Heart left ventricle (tissue), 16 donors: Measurements from ENCODE around the gene DLG1. TPM values are rescaled to one million over a fixed set of nuclear protein-coding genes. Genes with fewer than 3 reads are reported as not detected.

Experiments used
- ATAC-seq, 4 donors: fragments of 200-7000 bp; cut with Tn5 transposase; one replicate each; pipeline ENCODE4 v1.9.1; 2020 to 2022; ENCODE audit warnings: moderate library complexity in 4 of 4, mild to moderate bottlenecking in 3 of 4, moderate number of reproducible peaks in 1 of 4
- DNase-seq, 5 donors: peaks; one replicate each; pipeline ENCODE4 v3.0.0-alpha.2; 2020
- H3K27ac ChIP-seq, 12 donors: fragments of 200-600 bp; sonication (generic) in 4 of 12; one replicate each; pipeline versions ENCODE4 v1.5.0 to v1.8.0; 2016 to 2022; ENCODE audit warnings: mild to moderate bottlenecking in 2 of 12
- H3K27me3 ChIP-seq, 9 donors: fragments of 200-600 bp; sonication (generic) in 2 of 9; one replicate each; pipeline versions ENCODE4 v1.5.1 to v1.8.0; 2016 to 2022; ENCODE audit warnings: mild to moderate bottlenecking in 3 of 9
- H3K36me3 ChIP-seq, 9 donors: fragments of 200-600 bp; sonication (generic) in 2 of 9; one replicate each; pipeline versions ENCODE4 v1.5.0 to v1.8.0; 2018 to 2022; ENCODE audit warnings: mild to moderate bottlenecking in 2 of 9
- H3K4me1 ChIP-seq, 12 donors: fragments of 200-600 bp; sonication (generic) in 4 of 12; one replicate each; pipeline versions ENCODE4 v1.5.0 to v1.8.0; 2016 to 2022; ENCODE audit warnings: mild to moderate bottlenecking in 3 of 12
- H3K4me3 ChIP-seq, 12 donors: fragments of 200-600 bp; sonication (generic) in 4 of 12; one replicate each; pipeline versions ENCODE4 v1.5.0 to v1.8.0; 2017 to 2022; ENCODE audit warnings: mild to moderate bottlenecking in 9 of 12, moderate library complexity in 4 of 12
- H3K9me3 ChIP-seq, 12 donors: fragments of 200-600 bp; sonication (generic) in 4 of 12; one replicate each; pipeline versions ENCODE4 v1.5.0 to v1.8.0; 2016 to 2022; ENCODE audit warnings: mild to moderate bottlenecking in 1 of 12
- POLR2A ChIP-seq, 2 donors: fragments of 450-650 bp; IDR thresholded peaks; one replicate each; pipeline ENCODE4 v1.6.1; 2017; ENCODE audit warnings: antibody characterized with exemption in 2 of 2, mild to moderate bottlenecking in 2 of 2, moderate library complexity in 2 of 2
- WGBS, 4 donors: extraction: QIAGEN DNeasy Blood & Tissue Kit in 2 of 4; methylation state at CpG; one replicate each; pipeline versions ENCODE4 v1.1.5 to v1.1.7; 2013 to 2018; 5-methylcytosine and 5-hydroxymethylcytosine counted together
- intact Hi-C, 10 donors: fragments of 100-400 bp; cut with DNase I; formaldehyde crosslinking; loops; one replicate each; pipeline versions ENCODE4 v1.11.1 to v1.14.2; 2022
- polyA plus RNA-seq, 2 donors: library from polyadenylated mRNA; stranded (reverse); fragments of 200-250 nt; gene quantifications; one replicate each; pipeline ENCODE4 v1.2.3, GENCODE V29; 2013
- total RNA-seq, 9 donors: library from RNA; depleted of rRNA in 2 of 9; stranded (reverse); fragments of >200 nt in 2 of 9; fragmentation: NEBNext Ultra II Directional in 3 of 9; extraction: Animal tissue kit (Norgen Biotek cat#: 25700) in 3 of 9; gene quantifications; one replicate each; pipeline versions ENCODE4 v1.1.0 to v1.2.4, GENCODE V29; 2016 to 2023
- TF ChIP-seq, protein P1 (sequence below), 12 donors: fragments of 200-600 bp; sonication (generic) in 4 of 12; IDR thresholded peaks; one replicate each; pipeline versions ENCODE4 v1.5.0 to v1.8.0; 2018 to 2022; ENCODE audit warnings: antibody characterized with exemption in 12 of 12, mild to moderate bottlenecking in 5 of 12
- donor health status: ischemic (EF 13 %, LVEDD 7.1; RV severe dilation, severe dysfunction).
- donor health status: healthy with polysubstance abuse.
- donor health status: DM: no; HTN: yes; CAD: no.
- donor health status: DM: no; HTN: no; CAD: no.
- donor health status: ischemic (EF 25% LVEDD 6.9; RV normal size, moderate dysfunction).
- donor health status: ischemic (EF 25% LVEDD 5.7; RV mildly dilated, moderate dysfunction).
- donor health status: healthy.
- donor health status: DM: yes; HTN: yes; CAD: no.
- donor health status: ischemic (EF 35%, LVEDD 5.7; RV mildly dilated, moderate dysfunction).
- donor health status: nonischemic (EF 11% LVEDD 7.7; RV severe dilation, severe dysfunction).
- donor health status: DM: yes; HTN: yes; CAD: no.
- donor health status: PGD.
- donor health status: ischemic (EF 29% LVEDD 5.4; RV normal size, mild dysfunction).
- donor health status: nonischemic (EF 23%, LVEDD 6.1; RV moderate dilation, normal function).

The DLG1 gene
- total and polyA plus RNA-seq, 11 donors, result 17.4 to 151 (median 63.6) TPM

DNA sequence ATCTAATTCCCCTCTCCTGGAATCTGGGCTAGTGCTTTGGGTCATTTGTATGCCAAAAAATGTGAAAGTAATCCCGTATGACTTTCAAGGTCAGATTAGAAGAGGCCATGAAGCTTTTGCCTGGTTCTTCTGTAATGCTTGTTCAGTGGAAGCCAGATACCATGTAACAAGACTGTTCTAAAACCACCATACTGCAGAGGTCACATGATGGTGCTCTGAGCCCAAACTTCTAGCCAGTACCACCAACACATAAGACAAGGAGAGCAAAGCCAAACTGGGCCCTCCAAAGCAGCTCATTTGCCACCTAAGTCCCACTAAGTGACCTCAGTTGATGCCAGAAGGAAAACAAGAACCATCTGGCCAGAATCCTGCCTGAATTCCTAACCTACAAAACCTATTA is 204.5 kb downstream of the DLG1 start:
- no peak for ATAC-seq
- Histone ChIP-seq H3K4me3 (no peak overlapping the region), H3K36me3 (peaks cover 0 to 29% (median 0%) of the 10 kb centered on the region in 9 donors), H3K4me1 (peaks cover 0 to 2% (median 0%) of the 10 kb centered on the region in 12 donors), H3K27me3 (no peaks in the 10 kb centered on the region), H3K9me3 (no peaks in the 10 kb centered on the region), H3K27ac (no peak overlapping the region)
- intact Hi-C loops, result no loop called here
- TF ChIP-seq, protein P1, sequence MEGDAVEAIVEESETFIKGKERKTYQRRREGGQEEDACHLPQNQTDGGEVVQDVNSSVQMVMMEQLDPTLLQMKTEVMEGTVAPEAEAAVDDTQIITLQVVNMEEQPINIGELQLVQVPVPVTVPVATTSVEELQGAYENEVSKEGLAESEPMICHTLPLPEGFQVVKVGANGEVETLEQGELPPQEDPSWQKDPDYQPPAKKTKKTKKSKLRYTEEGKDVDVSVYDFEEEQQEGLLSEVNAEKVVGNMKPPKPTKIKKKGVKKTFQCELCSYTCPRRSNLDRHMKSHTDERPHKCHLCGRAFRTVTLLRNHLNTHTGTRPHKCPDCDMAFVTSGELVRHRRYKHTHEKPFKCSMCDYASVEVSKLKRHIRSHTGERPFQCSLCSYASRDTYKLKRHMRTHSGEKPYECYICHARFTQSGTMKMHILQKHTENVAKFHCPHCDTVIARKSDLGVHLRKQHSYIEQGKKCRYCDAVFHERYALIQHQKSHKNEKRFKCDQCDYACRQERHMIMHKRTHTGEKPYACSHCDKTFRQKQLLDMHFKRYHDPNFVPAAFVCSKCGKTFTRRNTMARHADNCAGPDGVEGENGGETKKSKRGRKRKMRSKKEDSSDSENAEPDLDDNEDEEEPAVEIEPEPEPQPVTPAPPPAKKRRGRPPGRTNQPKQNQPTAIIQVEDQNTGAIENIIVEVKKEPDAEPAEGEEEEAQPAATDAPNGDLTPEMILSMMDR (IDR thresholded peaks at IDR 0.05), result no peak
- TF ChIP-seq POLR2A (IDR thresholded peaks at IDR 0.05), result no peak
- no peak for DNase-seq
- 35 to 53% (median 44%) methylated on average over 1 of the region's 1 CpG for WGBS, 4 donors

DNA sequence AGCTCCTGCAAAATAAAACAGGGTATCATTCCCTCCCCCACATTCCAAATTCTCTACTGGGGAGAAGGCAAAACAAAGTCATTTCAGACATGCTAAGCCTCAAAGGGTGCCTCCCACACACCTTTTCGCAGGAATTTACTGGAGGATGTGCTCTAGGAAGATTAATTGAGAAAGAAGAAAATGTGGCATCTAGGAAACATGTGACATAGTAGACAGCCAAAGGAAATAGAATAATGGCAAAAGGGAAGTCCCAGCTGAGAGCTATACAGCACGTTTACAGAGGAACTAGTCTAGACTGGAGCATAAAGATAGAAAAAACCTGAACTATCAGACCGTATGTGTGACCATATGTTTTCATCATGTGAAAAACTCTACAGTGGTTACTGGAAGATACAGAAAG is 210.0 kb downstream of the DLG1 start:
- no peaks in the 10 kb centered on the region for H3K9me3 ChIP-seq
- intact Hi-C loops, result no loop called here
- ATAC-seq (no peak), DNase-seq (no peak)
- WGBS, 4 donors, result 48 to 62% (median 58%) methylated on average over 3 of the region's 3 CpGs
- H3K27me3 ChIP-seq, result no peaks in the 10 kb centered on the region
- no peak overlapping the region for H3K27ac ChIP-seq
- H3K4me3 ChIP-seq, result no peak overlapping the region
- peaks cover 0 to 51% (median 4%) of the 10 kb centered on the region in 9 donors for H3K36me3 ChIP-seq
- H3K4me1 ChIP-seq, result peaks cover 0 to 8% (median 0%) of the 10 kb centered on the region in 12 donors
- no peak for TF ChIP-seq POLR2A (IDR thresholded peaks at IDR 0.05)
- TF ChIP-seq, protein P1 (IDR thresholded peaks at IDR 0.05), result no peak

DNA sequence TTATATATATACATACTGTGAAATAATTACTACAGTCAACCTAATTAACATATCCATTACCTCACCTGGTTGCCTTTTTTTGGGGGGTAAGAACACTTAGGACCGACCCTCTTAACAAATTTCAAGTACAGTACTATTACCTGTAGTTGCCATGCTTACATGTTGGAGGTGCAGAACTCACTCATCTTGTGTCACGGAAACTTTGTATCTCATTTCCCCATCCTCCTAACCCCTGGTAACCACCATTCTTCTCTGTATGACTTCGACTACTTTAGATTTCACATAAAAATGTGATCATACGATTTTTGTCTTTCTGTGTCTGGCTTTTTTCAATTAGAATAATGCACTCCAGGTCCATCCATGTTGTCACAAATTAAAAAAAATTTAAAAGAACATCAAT is 213.3 kb downstream of the DLG1 start:
- DNase-seq, result no peak
- Histone ChIP-seq H3K36me3 (peaks cover 0 to 61% (median 4%) of the 10 kb centered on the region in 9 donors), H3K9me3 (no peaks in the 10 kb centered on the region), H3K4me1 (peaks cover 0 to 11% (median 0%) of the 10 kb centered on the region in 12 donors), H3K4me3 (no peak overlapping the region), H3K27me3 (no peaks in the 10 kb centered on the region), H3K27ac (no peak overlapping the region)
- ATAC-seq, result no peak
- TF ChIP-seq, protein P1 (IDR thresholded peaks at IDR 0.05), result no peak
- intact Hi-C loops, result no loop called here
- 93 to 97% (median 96%) methylated on average over 4 of the region's 4 CpGs for whole genome bisulfite sequencing, 4 donors

DNA sequence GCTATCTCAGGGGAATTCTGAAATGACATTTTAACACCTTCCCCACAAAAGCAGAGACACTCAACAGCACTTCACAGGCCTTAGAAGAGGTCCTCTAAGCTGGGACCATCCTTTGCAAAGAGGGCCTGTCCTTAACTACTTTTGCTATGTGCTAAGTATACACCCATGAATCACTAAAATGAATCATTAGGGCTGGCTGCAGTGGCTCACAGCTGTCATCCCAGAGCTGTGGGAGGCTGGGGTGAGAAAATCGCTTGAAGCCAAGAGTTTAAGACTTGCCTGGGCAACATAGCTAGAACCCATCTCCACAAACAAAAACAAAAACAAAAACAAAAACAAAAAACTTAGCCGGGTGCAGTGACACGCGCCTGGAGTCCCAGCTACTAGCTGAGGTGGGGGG is 214.9 kb downstream of the DLG1 start:
- no peaks in the 10 kb centered on the region for H3K27me3 ChIP-seq
- intact Hi-C loops, result no loop called here
- no peaks in the 10 kb centered on the region for H3K9me3 ChIP-seq
- no peak overlapping the region for H3K4me3 ChIP-seq
- ATAC-seq (peak in 3 of 4 donors; percentile 62 to 96 (median 94)), DNase-seq (peak in 1 of 5 donors; percentile 37)
- 92 to 93% (median 92%) methylated on average over 4 of the region's 4 CpGs for WGBS, 4 donors
- TF ChIP-seq, protein P1 (IDR thresholded peaks at IDR 0.05), result no peak
- TF ChIP-seq POLR2A (IDR thresholded peaks at IDR 0.05), result no peak
- no peak overlapping the region for H3K27ac ChIP-seq
- H3K4me1 ChIP-seq, result peaks cover 0 to 11% (median 0%) of the 10 kb centered on the region in 12 donors
- peaks cover 0 to 58% (median 4%) of the 10 kb centered on the region in 9 donors for H3K36me3 ChIP-seq
